SK-N-SH treated with all-trans-retinoic acid at 6 μM for 48 hours (cell line): ENCODE results near the gene CSH1.

Experiments used
- OSR1 ChIP-seq: fragments of 250-450 bp; sonication (Bioruptor Pico); IDR thresholded peaks from 2 replicates; pipeline ENCODE4 v1.8.0; 2022; ENCODE audit warnings: moderate library complexity, mild to moderate bottlenecking, inconsistent platforms
- PATZ1 ChIP-seq: fragments of 250-450 bp; sonication (Bioruptor Pico); IDR thresholded peaks from 2 replicates; pipeline ENCODE4 v1.8.0; 2020; ENCODE audit warnings: mild to moderate bottlenecking, moderate library complexity, borderline replicate concordance
- PPARA ChIP-seq: fragments of 250-450 bp; sonication (Bioruptor Pico); IDR thresholded peaks from 2 replicates; pipeline ENCODE4 v1.5.0; 2020; ENCODE audit warnings: mild to moderate bottlenecking, borderline replicate concordance
- TOX ChIP-seq: fragments of 250-450 bp; sonication (Bioruptor Pico); IDR thresholded peaks from 2 replicates; pipeline ENCODE4 v1.8.0; 2021; ENCODE audit warnings: mild to moderate bottlenecking, moderate library complexity, borderline replicate concordance
- ZC3H10 ChIP-seq: fragments of 250-450 bp; sonication (Bioruptor Pico); IDR thresholded peaks from 2 replicates; pipeline ENCODE4 v1.5.1; 2021; ENCODE audit warnings: mild to moderate bottlenecking, moderate library complexity
- ZFP30 ChIP-seq: fragments of 450-650 bp; formaldehyde crosslinking; IDR thresholded peaks from 2 replicates; pipeline ENCODE4 v1.5.0; 2022; ENCODE audit warnings: mild to moderate bottlenecking, moderate library complexity
- ZNF565 ChIP-seq: fragments of 450-650 bp; formaldehyde crosslinking; conservative IDR thresholded peaks from 2 replicates; pipeline ENCODE4 v1.5.0; 2020; ENCODE audit warnings: low read depth, mild to moderate bottlenecking, moderate library complexity

DNA sequence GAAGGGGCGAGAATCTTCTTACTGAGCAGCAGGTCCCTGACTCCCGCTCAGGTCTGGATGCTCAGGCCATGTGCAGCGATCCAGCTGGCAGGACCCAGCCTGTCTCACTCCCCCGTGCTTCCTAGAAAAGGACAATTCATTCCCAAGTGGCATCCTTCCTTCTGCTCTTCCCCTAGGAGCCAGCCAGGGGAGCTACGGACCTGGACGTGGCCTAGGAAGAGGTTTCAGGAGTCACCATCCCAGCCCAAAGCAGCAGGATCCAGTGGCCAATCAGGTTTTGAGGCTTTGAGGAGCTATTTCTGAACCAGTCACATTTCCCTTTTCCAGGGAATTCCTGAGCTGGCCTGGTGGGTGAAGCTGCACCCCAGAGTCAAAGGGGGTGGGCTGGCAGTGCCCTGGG is 43.5 kb upstream of the CSH1 start:
- no peak for TF ChIP-seq PATZ1 (CRISPR knock-in tag)
- no peak for TF ChIP-seq ZFP30 (CRISPR knock-in tag)
- TF ChIP-seq ZNF565 = no peak
- TF ChIP-seq PPARA (CRISPR knock-in tag) = no peak
- no peak for TF ChIP-seq OSR1
- no peak for TF ChIP-seq ZC3H10
- TF ChIP-seq TOX (CRISPR knock-in tag) = no peak
